ENCODE results near the gene AKIRIN2. TPM values are rescaled to one million over a fixed set of nuclear protein-coding genes. Genes with fewer than 3 reads are reported as not detected.
"Not testable (repeated sequence)": the region's sequence is repeated elsewhere in the genome, so short reads cannot be mapped to it uniquely, and the experiment has no call there.

The AKIRIN2 gene
- polyA plus RNA-seq, 1 donor (not counting 4 experiments of a cell fraction or from before 2014, with no cell fraction given), result 24.6 TPM

DNA sequence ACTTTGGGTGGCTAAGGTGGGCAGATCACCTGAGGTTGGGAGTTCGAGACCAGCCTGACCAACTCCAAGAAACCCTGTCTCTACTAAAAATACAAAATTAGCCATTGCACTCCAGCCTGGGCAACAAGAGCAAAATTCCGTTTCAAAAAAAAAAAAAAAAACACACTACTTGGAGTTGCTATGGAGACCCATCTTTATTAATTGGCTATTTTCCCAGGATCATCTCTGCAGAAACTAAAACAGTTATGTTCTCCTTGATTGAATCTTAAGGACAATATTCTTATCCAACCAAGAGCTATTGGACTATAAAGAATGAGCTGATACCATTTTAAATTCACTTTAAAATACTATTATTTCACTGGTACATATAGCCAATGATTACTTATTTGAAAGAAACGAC, 14.7 kb downstream of the AKIRIN2 start:
- Histone ChIP-seq H3K4me3 (ENCODE audit: control insufficient read depth in 2 of 3, extremely low read depth in 1 of 3, insufficient read depth in 2 of 3, low read depth in 1 of 3, low read length in 3 of 3) (no peak overlapping the region), H3K9me1 (ENCODE audit: control insufficient read depth, extremely low read depth, insufficient read depth, low read length) (peaks cover 2% of the 10 kb centered on the region), H2AFZ (ENCODE audit: control insufficient read depth, low read length) (no peak overlapping the region), H3K9ac (ENCODE audit: control insufficient read depth, extremely low read depth, insufficient read depth, low read length) (no peak overlapping the region), H3K4me1 (ENCODE audit: control insufficient read depth, extremely low read depth, insufficient read depth, low read length) (peaks cover 4% of the 10 kb centered on the region), H3K36me3 (ENCODE audit: control insufficient read depth in 2 of 2, extremely low read depth in 1 of 2, insufficient read depth in 2 of 2, low read length in 2 of 2) (no peaks in the 10 kb centered on the region), H3K27me3 (ENCODE audit: control insufficient read depth, extremely low read depth, insufficient read depth, low read length) (no peaks in the 10 kb centered on the region), H3K27ac (ENCODE audit: control insufficient read depth, insufficient read depth, low read length) (no peak overlapping the region), H3K79me2 (ENCODE audit: control insufficient read depth, insufficient read depth, low read length) (peaks cover 99% of the 10 kb centered on the region), H3K4me2 (ENCODE audit: control insufficient read depth, extremely low read depth, insufficient read depth, low read depth, low read length) (no peak overlapping the region), H4K20me1 (ENCODE audit: control insufficient read depth, extremely low read depth, insufficient read depth, low read length) (peaks cover 33% of the 10 kb centered on the region), H3K9me3 (ENCODE audit: control insufficient read depth, low read depth, low read length) (no peaks in the 10 kb centered on the region)
- DNase-seq (ENCODE audit: low read depth, low spot score) (no peak), FAIRE-seq (no peak)
- dilution Hi-C loops (cut with MboI; ENCODE audit: extremely low pct_ligation_motif_present, low sequenced_read_pairs), result no loop called here
- no peak for TF ChIP-seq EZH2 (IDR thresholded peaks at IDR 0.05; ENCODE audit: low read length)
- TF ChIP-seq, protein P1, sequence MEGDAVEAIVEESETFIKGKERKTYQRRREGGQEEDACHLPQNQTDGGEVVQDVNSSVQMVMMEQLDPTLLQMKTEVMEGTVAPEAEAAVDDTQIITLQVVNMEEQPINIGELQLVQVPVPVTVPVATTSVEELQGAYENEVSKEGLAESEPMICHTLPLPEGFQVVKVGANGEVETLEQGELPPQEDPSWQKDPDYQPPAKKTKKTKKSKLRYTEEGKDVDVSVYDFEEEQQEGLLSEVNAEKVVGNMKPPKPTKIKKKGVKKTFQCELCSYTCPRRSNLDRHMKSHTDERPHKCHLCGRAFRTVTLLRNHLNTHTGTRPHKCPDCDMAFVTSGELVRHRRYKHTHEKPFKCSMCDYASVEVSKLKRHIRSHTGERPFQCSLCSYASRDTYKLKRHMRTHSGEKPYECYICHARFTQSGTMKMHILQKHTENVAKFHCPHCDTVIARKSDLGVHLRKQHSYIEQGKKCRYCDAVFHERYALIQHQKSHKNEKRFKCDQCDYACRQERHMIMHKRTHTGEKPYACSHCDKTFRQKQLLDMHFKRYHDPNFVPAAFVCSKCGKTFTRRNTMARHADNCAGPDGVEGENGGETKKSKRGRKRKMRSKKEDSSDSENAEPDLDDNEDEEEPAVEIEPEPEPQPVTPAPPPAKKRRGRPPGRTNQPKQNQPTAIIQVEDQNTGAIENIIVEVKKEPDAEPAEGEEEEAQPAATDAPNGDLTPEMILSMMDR (optimal IDR thresholded peaks at IDR 0.05 in 1 of 3, IDR thresholded peaks at IDR 0.05 in 1 of 3, conservative IDR thresholded peaks at IDR 0.05 in 1 of 3; ENCODE audit: extremely low read depth in 1 of 3, insufficient read depth in 2 of 3, low read length in 3 of 3), result no peak

DNA sequence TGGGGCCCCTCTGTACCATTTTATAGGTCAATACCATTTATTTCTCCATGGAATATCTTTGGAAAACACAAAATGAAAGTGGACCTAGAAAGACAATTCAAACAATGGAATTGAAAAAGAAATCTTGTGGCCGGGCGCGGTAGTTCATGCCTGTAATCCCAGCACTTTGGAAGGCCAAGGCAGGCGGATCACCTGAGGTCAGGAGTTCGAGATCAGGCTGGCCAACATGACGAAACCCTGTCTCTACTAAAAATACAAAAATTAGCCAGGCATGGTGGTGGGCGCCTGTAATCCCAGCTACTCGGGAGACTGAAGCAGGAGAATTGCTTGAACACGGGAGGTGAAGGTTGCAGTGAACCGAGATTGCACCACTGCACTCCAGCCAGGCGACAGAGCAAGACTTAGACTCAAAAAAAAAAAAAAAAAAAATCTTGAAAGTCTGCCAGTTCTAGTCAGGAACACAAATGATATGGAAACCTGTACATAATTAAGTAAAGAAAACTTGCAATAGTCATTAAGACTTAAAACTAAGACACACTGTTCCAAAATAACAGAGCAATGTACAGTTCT, 15.3 kb downstream of the AKIRIN2 start:
- Histone ChIP-seq H4K20me1 (ENCODE audit: control insufficient read depth, extremely low read depth, insufficient read depth, low read length) (peaks cover 36% of the 10 kb centered on the region), H3K79me2 (ENCODE audit: control insufficient read depth, insufficient read depth, low read length) (peaks cover 99% of the 10 kb centered on the region)
- FAIRE-seq; H2AFZ ChIP-seq (ENCODE audit: control insufficient read depth, low read length); H3K9me3 ChIP-seq (ENCODE audit: control insufficient read depth, low read depth, low read length); H3K36me3 ChIP-seq (ENCODE audit: control insufficient read depth in 2 of 2, extremely low read depth in 1 of 2, insufficient read depth in 2 of 2, low read length in 2 of 2); H3K4me3 ChIP-seq (ENCODE audit: control insufficient read depth in 2 of 3, extremely low read depth in 1 of 3, insufficient read depth in 2 of 3, low read depth in 1 of 3, low read length in 3 of 3); H3K27me3 ChIP-seq (ENCODE audit: control insufficient read depth, extremely low read depth, insufficient read depth, low read length); H3K4me2 ChIP-seq (ENCODE audit: control insufficient read depth, extremely low read depth, insufficient read depth, low read depth, low read length); H3K27ac ChIP-seq (ENCODE audit: control insufficient read depth, insufficient read depth, low read length); H3K9ac ChIP-seq (ENCODE audit: control insufficient read depth, extremely low read depth, insufficient read depth, low read length); H3K9me1 ChIP-seq (ENCODE audit: control insufficient read depth, extremely low read depth, insufficient read depth, low read length); H3K4me1 ChIP-seq (ENCODE audit: control insufficient read depth, extremely low read depth, insufficient read depth, low read length); dilution Hi-C loops (cut with MboI; ENCODE audit: extremely low pct_ligation_motif_present, low sequenced_read_pairs); DNase-seq (ENCODE audit: low read depth, low spot score): not testable (repeated sequence)

Measured in keratinocyte (primary cell).